OCI-LY1 (cell line): ENCODE measurements around the gene UCP1.

Source experiments
- EZH2 ChIP-seq: fragments of 200-600 bp; sonication (generic), shearing (Covaris generic); IDR thresholded peaks from 2 replicates; pipeline ENCODE4 v1.8.0; 2017; ENCODE audit warnings: borderline replicate concordance, mixed run types, mild to moderate bottlenecking, antibody characterized with exemption, low read length, moderate library complexity, mixed read lengths
- TF ChIP-seq, protein P1 (sequence below): fragments of 200-600 bp; sonication (generic), shearing (Covaris generic); IDR thresholded peaks from 2 replicates; pipeline ENCODE4 v1.5.1; 2017; ENCODE audit warnings: mild to moderate bottlenecking, antibody characterized with exemption, low read length, moderate library complexity, mixed read lengths

DNA sequence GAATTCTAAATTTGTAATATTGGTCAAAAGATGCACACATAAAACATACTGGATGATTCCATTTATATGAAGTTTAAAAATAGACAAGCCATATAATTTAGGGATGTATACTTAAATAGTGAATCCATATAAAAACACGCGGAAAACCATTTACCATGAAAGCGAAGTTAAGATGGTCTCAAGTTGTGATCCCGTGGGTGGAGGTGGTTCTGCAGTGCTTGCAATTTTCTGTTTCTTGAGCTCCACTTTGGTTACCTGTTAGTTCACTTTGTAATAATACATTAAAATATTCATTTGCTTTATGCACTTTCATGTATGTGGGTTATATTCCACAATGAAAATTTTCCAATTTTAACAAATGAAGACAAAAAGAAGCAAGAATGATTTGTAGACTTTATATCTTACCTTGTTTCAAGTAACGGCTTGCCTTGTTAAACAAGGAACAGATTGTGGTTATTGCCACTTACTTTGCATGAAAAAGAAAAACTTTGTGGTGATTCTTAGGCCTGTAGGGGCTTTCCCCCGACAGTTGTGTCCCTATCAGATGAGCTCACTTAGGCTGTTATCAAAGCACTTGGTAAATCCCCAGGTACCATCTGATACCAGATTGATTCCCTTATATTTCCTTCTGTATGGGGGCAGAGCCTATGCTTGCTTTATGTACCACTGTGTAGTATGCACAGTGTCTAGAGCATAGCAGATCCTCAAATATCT is 12.2 kb downstream of the UCP1 start:
- TF ChIP-seq EZH2, result no peak
- TF ChIP-seq, protein P1, sequence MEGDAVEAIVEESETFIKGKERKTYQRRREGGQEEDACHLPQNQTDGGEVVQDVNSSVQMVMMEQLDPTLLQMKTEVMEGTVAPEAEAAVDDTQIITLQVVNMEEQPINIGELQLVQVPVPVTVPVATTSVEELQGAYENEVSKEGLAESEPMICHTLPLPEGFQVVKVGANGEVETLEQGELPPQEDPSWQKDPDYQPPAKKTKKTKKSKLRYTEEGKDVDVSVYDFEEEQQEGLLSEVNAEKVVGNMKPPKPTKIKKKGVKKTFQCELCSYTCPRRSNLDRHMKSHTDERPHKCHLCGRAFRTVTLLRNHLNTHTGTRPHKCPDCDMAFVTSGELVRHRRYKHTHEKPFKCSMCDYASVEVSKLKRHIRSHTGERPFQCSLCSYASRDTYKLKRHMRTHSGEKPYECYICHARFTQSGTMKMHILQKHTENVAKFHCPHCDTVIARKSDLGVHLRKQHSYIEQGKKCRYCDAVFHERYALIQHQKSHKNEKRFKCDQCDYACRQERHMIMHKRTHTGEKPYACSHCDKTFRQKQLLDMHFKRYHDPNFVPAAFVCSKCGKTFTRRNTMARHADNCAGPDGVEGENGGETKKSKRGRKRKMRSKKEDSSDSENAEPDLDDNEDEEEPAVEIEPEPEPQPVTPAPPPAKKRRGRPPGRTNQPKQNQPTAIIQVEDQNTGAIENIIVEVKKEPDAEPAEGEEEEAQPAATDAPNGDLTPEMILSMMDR, result no peak
